ENCODE data around the gene IL4I1. TPM values are rescaled to one million over a fixed set of nuclear protein-coding genes. Genes with fewer than 3 reads are reported as not detected.
A peak's percentile ranks its signal among the peaks of the same experiment; 100 is the strongest.

Gene IL4I1
- total RNA-seq, 2 donors from 2014 or later: 0.14 to 2.5 TPM

DNA sequence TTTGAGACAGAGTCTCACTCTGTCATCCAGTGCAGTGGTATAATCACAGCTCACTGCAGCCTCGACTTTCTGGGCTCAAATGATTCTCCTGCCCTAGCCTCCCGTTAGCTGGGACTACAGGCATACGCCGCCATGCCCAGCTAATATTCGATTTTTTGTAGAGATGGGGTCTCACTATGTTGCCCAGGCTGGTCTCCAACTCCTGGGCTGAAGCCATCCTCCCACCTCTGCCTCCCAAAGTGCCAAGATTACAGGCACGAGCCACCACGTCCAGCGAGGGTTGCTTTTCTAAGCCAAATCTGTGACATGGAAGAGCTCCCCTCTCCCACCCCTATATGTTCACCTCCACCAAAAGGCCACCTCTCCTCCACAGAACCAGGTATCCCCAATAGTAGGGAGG, 21.4 kb upstream of the IL4I1 start:
- Histone ChIP-seq H3K4me1 (replicated peaks) (no peaks in the 10 kb centered on the region), H3K27me3 (replicated peaks; ENCODE audit: insufficient read depth) (no peaks in the 10 kb centered on the region), H3K9me3 (no peaks in the 10 kb centered on the region), H3K27ac (no peak overlapping the region), H3K36me3 (no peaks in the 10 kb centered on the region), H3K4me3 (no peak overlapping the region)
- DNase-seq (ENCODE audit: low spot score): no peak
- intact Hi-C loops (cut with DNase I): no loop called here
- WGBS: 94% methylated on average over 8 of the region's 8 CpGs
- no peak for TF ChIP-seq POLR2AphosphoS5 (IDR thresholded peaks at IDR 0.05)
- TF ChIP-seq, protein P1, sequence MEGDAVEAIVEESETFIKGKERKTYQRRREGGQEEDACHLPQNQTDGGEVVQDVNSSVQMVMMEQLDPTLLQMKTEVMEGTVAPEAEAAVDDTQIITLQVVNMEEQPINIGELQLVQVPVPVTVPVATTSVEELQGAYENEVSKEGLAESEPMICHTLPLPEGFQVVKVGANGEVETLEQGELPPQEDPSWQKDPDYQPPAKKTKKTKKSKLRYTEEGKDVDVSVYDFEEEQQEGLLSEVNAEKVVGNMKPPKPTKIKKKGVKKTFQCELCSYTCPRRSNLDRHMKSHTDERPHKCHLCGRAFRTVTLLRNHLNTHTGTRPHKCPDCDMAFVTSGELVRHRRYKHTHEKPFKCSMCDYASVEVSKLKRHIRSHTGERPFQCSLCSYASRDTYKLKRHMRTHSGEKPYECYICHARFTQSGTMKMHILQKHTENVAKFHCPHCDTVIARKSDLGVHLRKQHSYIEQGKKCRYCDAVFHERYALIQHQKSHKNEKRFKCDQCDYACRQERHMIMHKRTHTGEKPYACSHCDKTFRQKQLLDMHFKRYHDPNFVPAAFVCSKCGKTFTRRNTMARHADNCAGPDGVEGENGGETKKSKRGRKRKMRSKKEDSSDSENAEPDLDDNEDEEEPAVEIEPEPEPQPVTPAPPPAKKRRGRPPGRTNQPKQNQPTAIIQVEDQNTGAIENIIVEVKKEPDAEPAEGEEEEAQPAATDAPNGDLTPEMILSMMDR (IDR thresholded peaks at IDR 0.05): no peak
- TF ChIP-seq POLR2A (IDR thresholded peaks at IDR 0.05): no peak

DNA sequence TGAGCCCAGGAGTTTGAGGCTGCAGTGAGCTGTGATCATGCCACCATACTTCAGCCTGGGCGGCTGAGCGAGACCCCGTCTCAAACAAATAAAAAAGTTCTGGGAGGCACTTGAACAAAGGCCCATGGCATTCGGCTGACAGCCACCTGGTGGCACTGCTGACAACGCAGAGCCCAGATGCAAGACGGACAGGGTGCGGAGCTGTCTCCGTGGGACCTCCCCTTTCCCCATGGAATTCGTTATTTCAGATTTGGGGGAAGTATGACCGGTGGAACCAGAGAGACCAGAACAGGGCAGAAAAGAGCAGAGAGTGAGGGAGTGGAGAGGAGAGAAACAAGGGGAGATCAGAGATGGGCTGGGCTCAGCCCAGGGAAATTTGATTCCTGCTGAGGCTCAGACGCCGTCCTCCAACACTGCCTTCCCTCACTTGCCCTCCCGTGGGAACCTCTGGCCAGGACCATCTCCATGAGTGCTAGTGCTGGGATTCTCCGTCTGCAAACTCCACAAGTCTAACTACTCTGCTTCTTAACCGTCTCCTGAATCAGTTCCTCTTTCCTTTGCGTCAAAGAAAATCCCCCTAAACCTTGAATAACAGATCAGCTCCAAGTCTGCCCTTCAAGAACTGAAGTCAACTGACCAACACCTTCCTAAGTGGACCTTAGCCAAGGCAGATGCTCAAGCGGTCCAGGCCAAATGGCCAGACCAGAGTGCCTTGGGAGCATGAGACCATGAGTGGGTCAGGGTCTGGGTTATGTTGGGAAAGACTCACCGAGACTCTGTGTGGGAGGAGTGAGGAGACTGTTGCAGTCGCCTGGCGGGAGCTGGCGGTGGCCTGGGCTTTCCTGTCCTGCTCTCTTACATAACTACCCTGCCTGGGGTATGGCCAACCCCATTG, 20.4 kb upstream of the IL4I1 start:
- no peaks in the 10 kb centered on the region for H3K4me1 ChIP-seq (replicated peaks)
- TF ChIP-seq POLR2AphosphoS5 (IDR thresholded peaks at IDR 0.05) (peak; percentile 19), POLR2A (IDR thresholded peaks at IDR 0.05) (no peak)
- TF ChIP-seq, protein P1 (IDR thresholded peaks at IDR 0.05): peak in 1 of 4 experiments; percentile 42
- intact Hi-C loops (cut with DNase I): no loop called here

DNA sequence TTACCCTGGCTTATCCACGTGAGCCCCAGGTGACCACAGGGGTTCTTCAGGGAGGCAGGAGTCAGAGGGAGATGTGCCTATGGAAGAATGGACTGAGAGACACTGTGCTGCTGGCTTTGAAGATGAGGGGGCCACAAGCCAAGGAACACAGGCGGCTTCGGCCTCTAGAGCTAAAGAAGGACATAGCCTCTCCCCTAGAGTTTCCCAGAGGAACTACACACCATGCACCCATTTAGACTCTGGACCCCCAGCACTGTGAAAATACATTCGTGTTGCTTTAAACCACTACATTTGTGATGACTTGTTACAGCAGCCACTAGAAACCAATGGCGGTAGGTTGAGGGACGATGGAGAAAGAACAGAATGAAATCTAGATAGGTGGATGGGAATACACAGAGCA, 18.6 kb upstream of the IL4I1 start:
- no peaks in the 10 kb centered on the region for H3K36me3 ChIP-seq
- no peak overlapping the region for H3K27ac ChIP-seq
- H3K9me3 ChIP-seq: no peaks in the 10 kb centered on the region
- H3K4me1 ChIP-seq (replicated peaks): no peaks in the 10 kb centered on the region
- no peak for TF ChIP-seq POLR2A (IDR thresholded peaks at IDR 0.05)
- no peak for TF ChIP-seq POLR2AphosphoS5 (IDR thresholded peaks at IDR 0.05)
- TF ChIP-seq, protein P1 (IDR thresholded peaks at IDR 0.05): no peak
- no peak overlapping the region for H3K4me3 ChIP-seq
- DNase-seq (ENCODE audit: low spot score): no peak
- intact Hi-C loops (cut with DNase I): no loop called here
- H3K27me3 ChIP-seq (replicated peaks; ENCODE audit: insufficient read depth): no peaks in the 10 kb centered on the region
- 95% methylated on average over 6 of the region's 6 CpGs for WGBS

More for the DNA sequence above, 20.4 kb upstream of the IL4I1 start:
- no peak overlapping the region for H3K4me3 ChIP-seq
- no peak overlapping the region for H3K27ac ChIP-seq
- peak; percentile 37 for DNase-seq (ENCODE audit: low spot score)
- H3K27me3 ChIP-seq (replicated peaks; ENCODE audit: insufficient read depth): no peaks in the 10 kb centered on the region
- 55% methylated on average over 21 of the region's 21 CpGs for WGBS
- no peaks in the 10 kb centered on the region for H3K36me3 ChIP-seq
- no peaks in the 10 kb centered on the region for H3K9me3 ChIP-seq

DNA sequence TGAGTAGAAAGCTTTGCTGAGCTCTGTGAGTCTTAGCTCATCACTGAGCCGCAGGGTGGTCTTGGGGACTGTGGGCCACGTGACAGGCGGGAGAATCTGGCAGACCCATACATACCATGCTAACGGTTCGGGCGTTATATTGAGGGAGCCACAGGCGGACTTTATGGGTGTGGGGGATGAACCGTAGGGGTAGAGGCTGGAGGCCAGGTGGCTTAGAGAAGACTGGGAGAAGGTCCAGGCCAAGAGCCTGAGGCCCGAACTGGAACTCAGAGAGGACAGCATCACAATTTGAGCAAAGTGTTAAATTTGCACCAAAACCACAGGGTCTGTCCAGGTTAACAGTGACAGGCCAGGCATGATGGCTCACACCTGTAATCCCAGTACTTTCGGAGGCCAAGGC, 17.0 kb upstream of the IL4I1 start:
- 79% methylated on average over 10 of the region's 10 CpGs for WGBS
- H3K4me1 ChIP-seq (replicated peaks): no peaks in the 10 kb centered on the region
- H3K4me3 ChIP-seq: no peak overlapping the region
- no peaks in the 10 kb centered on the region for H3K36me3 ChIP-seq
- TF ChIP-seq POLR2A (IDR thresholded peaks at IDR 0.05): no peak
- TF ChIP-seq, protein P1 (IDR thresholded peaks at IDR 0.05): no peak
- TF ChIP-seq POLR2AphosphoS5 (IDR thresholded peaks at IDR 0.05): no peak
- no peak overlapping the region for H3K27ac ChIP-seq
- intact Hi-C loops (cut with DNase I): no loop called here
- no peaks in the 10 kb centered on the region for H3K9me3 ChIP-seq
- DNase-seq (ENCODE audit: low spot score): no peak
- H3K27me3 ChIP-seq (replicated peaks; ENCODE audit: insufficient read depth): no peaks in the 10 kb centered on the region

Measured in prostate gland (tissue), 2 donors.